Measurements from ENCODE around the gene SMARCA5. TPM values are rescaled to one million over a fixed set of nuclear protein-coding genes. Genes with fewer than 3 reads are reported as not detected.

The SMARCA5 gene
- total and polyA plus RNA-seq, 7 donors, result 10.4 to 24.9 (median 21.6) TPM

GRCh38 chr4:143489106-143489505, 24.4 kb upstream of the SMARCA5 start:
- intact Hi-C loops (cut with DNase I), result loop anchor here (10.0 kb wide), 4 partner anchors 154 to 604 kb away; partner anchors contain the start of gene GAB1 (in 1 of the 2)
- TF ChIP-seq CTCF (IDR thresholded peaks at IDR 0.05), result no peak
- H3K9me3 ChIP-seq, result no peaks in the 10 kb centered on the region
- DNase-seq, result no peak
- H3K27ac ChIP-seq, result no peak overlapping the region
- H3K36me3 ChIP-seq (ENCODE audit: insufficient read depth in 1 of 2, low read depth in 1 of 2), result no peaks in the 10 kb centered on the region
- H3K4me1 ChIP-seq, result no peaks in the 10 kb centered on the region
- no peak for ATAC-seq
- H3K4me3 ChIP-seq, result no peak overlapping the region
- H3K27me3 ChIP-seq (ENCODE audit: insufficient read depth in 3 of 3, low read length in 2 of 3), result no peaks in the 10 kb centered on the region
- 96 to 98% (median 98%) methylated on average over 2 of the region's 2 CpGs for WGBS, 3 donors

GRCh38 chr4:143498021-143498420, 15.5 kb upstream of the SMARCA5 start:
- no peak for TF ChIP-seq CTCF (IDR thresholded peaks at IDR 0.05)
- H3K27me3 ChIP-seq (ENCODE audit: insufficient read depth in 3 of 3, low read length in 2 of 3), result no peaks in the 10 kb centered on the region
- ATAC-seq (no peak), DNase-seq (no peak)
- H3K36me3 ChIP-seq (ENCODE audit: insufficient read depth in 1 of 2, low read depth in 1 of 2), result no peaks in the 10 kb centered on the region
- no peak overlapping the region for H3K4me3 ChIP-seq
- no peak overlapping the region for H3K27ac ChIP-seq
- WGBS, 3 donors, result 76 to 82% (median 82%) methylated on average over 8 of the region's 8 CpGs
- no peaks in the 10 kb centered on the region for H3K9me3 ChIP-seq
- intact Hi-C loops (cut with DNase I), result no loop called here
- H3K4me1 ChIP-seq, result no peaks in the 10 kb centered on the region

- ATAC-seq, result no peak
- no peak for TF ChIP-seq CTCF (IDR thresholded peaks at IDR 0.05)
- WGBS, 3 donors, result 63 to 88% (median 77%) methylated on average over 1 of the region's 1 CpG
- Histone ChIP-seq H3K36me3 (ENCODE audit: insufficient read depth in 1 of 2, low read depth in 1 of 2) (no peaks in the 10 kb centered on the region), H3K4me3 (no peak overlapping the region), H3K27ac (no peak overlapping the region), H3K9me3 (no peaks in the 10 kb centered on the region), H3K27me3 (ENCODE audit: insufficient read depth in 3 of 3, low read length in 2 of 3) (no peaks in the 10 kb centered on the region), H3K4me1 (no peaks in the 10 kb centered on the region)
- no peak for DNase-seq
- intact Hi-C loops (cut with DNase I), result no loop called here
These were observed 11.3 kb upstream of the SMARCA5 start for GRCh38 chr4:143502231-143502630.

GRCh38 chr4:143506031-143506430, 7.5 kb upstream of the SMARCA5 start:
- H3K9me3 ChIP-seq, result no peaks in the 10 kb centered on the region
- no peaks in the 10 kb centered on the region for H3K36me3 ChIP-seq (ENCODE audit: insufficient read depth in 1 of 2, low read depth in 1 of 2)
- ATAC-seq (no peak), DNase-seq (no peak)
- no peaks in the 10 kb centered on the region for H3K27me3 ChIP-seq (ENCODE audit: insufficient read depth in 3 of 3, low read length in 2 of 3)
- H3K4me3 ChIP-seq, result no peak overlapping the region
- intact Hi-C loops (cut with DNase I), result no loop called here
- no peak for TF ChIP-seq CTCF (IDR thresholded peaks at IDR 0.05)
- H3K27ac ChIP-seq, result no peak overlapping the region
- no peaks in the 10 kb centered on the region for H3K4me1 ChIP-seq
- 95 to 100% (median 97%) methylated on average over 1 of the region's 1 CpG for WGBS, 3 donors

- intact Hi-C loops (cut with DNase I), result no loop called here
- peaks cover 24% of the 10 kb centered on the region for H3K4me1 ChIP-seq
- TF ChIP-seq CTCF (IDR thresholded peaks at IDR 0.05), result no peak
- no peaks in the 10 kb centered on the region for H3K36me3 ChIP-seq (ENCODE audit: insufficient read depth in 1 of 2, low read depth in 1 of 2)
- WGBS, 3 donors, result 96% methylated on average over 7 of the region's 7 CpGs
- H3K27ac ChIP-seq, result no peak overlapping the region
- DNase-seq, result no peak
- ATAC-seq, result no peak
- H3K27me3 ChIP-seq (ENCODE audit: insufficient read depth in 3 of 3, low read length in 2 of 3), result no peaks in the 10 kb centered on the region
- H3K9me3 ChIP-seq, result no peaks in the 10 kb centered on the region
- H3K4me3 ChIP-seq, result no peak overlapping the region
These were observed 1.6 kb upstream of the SMARCA5 start for GRCh38 chr4:143511906-143512305.
